Activated CD8-positive, alpha-beta memory T cell treated with anti-CD3 and anti-CD28 coated beads for 4 hours (primary cell): ENCODE results near the gene COL18A1.

Experiments
- DNase-seq, 2 donors: peaks; one replicate each; pipeline ENCODE4 v3.0.0-alpha.2; 2020; ENCODE audit warnings: low read depth in 2 of 2

Gene COL18A1

GRCh38 chr21:45401916-45402900 lies 2.8 kb upstream of the COL18A1 start:
- no peak for DNase-seq

GRCh38 chr21:45403133-45403824 lies 1.7 kb upstream of the COL18A1 start:
- no peak for DNase-seq

- no peak for DNase-seq
These were observed 888 bp upstream of the COL18A1 start for GRCh38 chr21:45403825-45404729.

GRCh38 chr21:45405271-45405818 lies 380 bp downstream of the COL18A1 start:
- no peak for DNase-seq

- DNase-seq = no peak
These were observed 1.1 kb downstream of the COL18A1 start for GRCh38 chr21:45405819-45406762.

GRCh38 chr21:45406801-45407628 lies 2.0 kb downstream of the COL18A1 start:
- DNase-seq = no peak

GRCh38 chr21:45407629-45408247 lies 2.8 kb downstream of the COL18A1 start:
- DNase-seq = no peak

GRCh38 chr21:45408271-45408791 lies 3.4 kb downstream of the COL18A1 start:
- no peak for DNase-seq

GRCh38 chr21:45408801-45409261 lies 3.9 kb downstream of the COL18A1 start:
- no peak for DNase-seq

- DNase-seq = no peak
These were observed 4.6 kb downstream of the COL18A1 start for GRCh38 chr21:45409466-45410150.

GRCh38 chr21:45410151-45410864 lies 5.3 kb downstream of the COL18A1 start:
- DNase-seq = no peak

- DNase-seq = no peak
These were observed 6.2 kb downstream of the COL18A1 start for GRCh38 chr21:45410865-45411809.

- DNase-seq = no peak
These were observed 6.8 kb downstream of the COL18A1 start for GRCh38 chr21:45411810-45412206.

- no peak for DNase-seq
These were observed 7.5 kb downstream of the COL18A1 start for GRCh38 chr21:45412491-45412890.

- no peak for DNase-seq
These were observed 8.1 kb downstream of the COL18A1 start for GRCh38 chr21:45412909-45413611.

GRCh38 chr21:45413922-45414321 lies 9.0 kb downstream of the COL18A1 start:
- DNase-seq = no peak
